Kidney epithelial cell (primary cell): ENCODE measurements around the gene ADRA2B. TPM values are rescaled to one million over a fixed set of nuclear protein-coding genes. Genes with fewer than 3 reads are reported as not detected.
A peak's percentile ranks its signal among the peaks of the same experiment; 100 is the strongest.
"Not testable (repeated sequence)": the region's sequence is repeated elsewhere in the genome, so short reads cannot be mapped to it uniquely, and the experiment has no call there.

ENCODE experiments used
- DNase-seq: peaks from one replicate; pipeline ENCODE4 v3.0.0-alpha.2; 2010; ENCODE audit warnings: low read depth
- H3K27me3 ChIP-seq: 2 replicates; pipeline ENCODE4 v1.6.0; 2011; ENCODE audit warnings: low read length; ENCODE audit not compliant: control insufficient read depth, insufficient read depth
- H3K36me3 ChIP-seq: 2 replicates; pipeline ENCODE4 v1.5.1; 2011; ENCODE audit warnings: low read length; ENCODE audit not compliant: control insufficient read depth, insufficient read depth
- H3K4me3 ChIP-seq: 2 replicates; pipeline ENCODE4 v1.5.1; 2011; ENCODE audit warnings: low read depth, mild to moderate bottlenecking, control low read depth, low read length
- total RNA-seq: library from RNA; depleted of rRNA; stranded (reverse); fragments of >200 nt; gene quantifications from 2 replicates; pipeline ENCODE4 v1.2.3, GENCODE V29; 2015
- TF ChIP-seq, protein P1 (sequence below): IDR thresholded peaks from 2 replicates; pipeline ENCODE4 v1.5.1; 2011; ENCODE audit warnings: mild to moderate bottlenecking, moderate library complexity, low read length, control low read depth, inconsistent platforms; ENCODE audit not compliant: insufficient read depth, poor library complexity, severe bottlenecking

The ADRA2B gene
- 0.07 and 0.13 TPM in 2 replicates for total RNA-seq

DNA sequence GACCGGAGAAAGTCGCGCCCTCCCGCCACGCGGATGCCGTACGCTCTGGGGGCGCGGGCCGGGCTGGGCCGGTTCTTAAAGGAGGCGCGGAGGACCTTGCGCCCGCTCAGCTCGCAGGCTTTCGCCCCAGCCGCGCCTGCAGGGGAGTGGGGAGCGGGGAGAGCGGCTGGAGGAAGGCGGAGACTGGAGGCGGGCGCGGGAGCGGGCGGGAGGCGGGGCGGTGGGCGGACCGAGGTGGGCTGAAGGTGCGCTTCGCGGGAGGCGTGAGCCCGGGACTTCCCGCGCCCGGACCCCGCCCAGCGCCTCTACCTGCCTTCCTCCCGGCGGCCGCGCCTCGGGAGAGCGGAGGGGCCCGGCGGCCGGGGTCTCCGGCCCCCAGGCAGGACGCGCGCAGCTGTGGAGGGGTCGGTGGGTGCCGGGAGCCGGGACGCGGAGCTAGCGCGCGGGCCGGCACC lies at the start of gene ADRA2B:
TSS of gene ADRA2B (minus strand) at position 148 of the 455 bp plus-strand sequence. CDS start 422 bp downstream, outside the sequence.
- no peaks in the 10 kb centered on the region for H3K36me3 ChIP-seq
- H3K4me3 ChIP-seq = peak within 1 kb of the TSS; percentile 31
- TF ChIP-seq, protein P1, sequence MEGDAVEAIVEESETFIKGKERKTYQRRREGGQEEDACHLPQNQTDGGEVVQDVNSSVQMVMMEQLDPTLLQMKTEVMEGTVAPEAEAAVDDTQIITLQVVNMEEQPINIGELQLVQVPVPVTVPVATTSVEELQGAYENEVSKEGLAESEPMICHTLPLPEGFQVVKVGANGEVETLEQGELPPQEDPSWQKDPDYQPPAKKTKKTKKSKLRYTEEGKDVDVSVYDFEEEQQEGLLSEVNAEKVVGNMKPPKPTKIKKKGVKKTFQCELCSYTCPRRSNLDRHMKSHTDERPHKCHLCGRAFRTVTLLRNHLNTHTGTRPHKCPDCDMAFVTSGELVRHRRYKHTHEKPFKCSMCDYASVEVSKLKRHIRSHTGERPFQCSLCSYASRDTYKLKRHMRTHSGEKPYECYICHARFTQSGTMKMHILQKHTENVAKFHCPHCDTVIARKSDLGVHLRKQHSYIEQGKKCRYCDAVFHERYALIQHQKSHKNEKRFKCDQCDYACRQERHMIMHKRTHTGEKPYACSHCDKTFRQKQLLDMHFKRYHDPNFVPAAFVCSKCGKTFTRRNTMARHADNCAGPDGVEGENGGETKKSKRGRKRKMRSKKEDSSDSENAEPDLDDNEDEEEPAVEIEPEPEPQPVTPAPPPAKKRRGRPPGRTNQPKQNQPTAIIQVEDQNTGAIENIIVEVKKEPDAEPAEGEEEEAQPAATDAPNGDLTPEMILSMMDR = no peak
- no peak for DNase-seq
- H3K27me3 ChIP-seq = peaks cover 58% of the 10 kb centered on the region

DNA sequence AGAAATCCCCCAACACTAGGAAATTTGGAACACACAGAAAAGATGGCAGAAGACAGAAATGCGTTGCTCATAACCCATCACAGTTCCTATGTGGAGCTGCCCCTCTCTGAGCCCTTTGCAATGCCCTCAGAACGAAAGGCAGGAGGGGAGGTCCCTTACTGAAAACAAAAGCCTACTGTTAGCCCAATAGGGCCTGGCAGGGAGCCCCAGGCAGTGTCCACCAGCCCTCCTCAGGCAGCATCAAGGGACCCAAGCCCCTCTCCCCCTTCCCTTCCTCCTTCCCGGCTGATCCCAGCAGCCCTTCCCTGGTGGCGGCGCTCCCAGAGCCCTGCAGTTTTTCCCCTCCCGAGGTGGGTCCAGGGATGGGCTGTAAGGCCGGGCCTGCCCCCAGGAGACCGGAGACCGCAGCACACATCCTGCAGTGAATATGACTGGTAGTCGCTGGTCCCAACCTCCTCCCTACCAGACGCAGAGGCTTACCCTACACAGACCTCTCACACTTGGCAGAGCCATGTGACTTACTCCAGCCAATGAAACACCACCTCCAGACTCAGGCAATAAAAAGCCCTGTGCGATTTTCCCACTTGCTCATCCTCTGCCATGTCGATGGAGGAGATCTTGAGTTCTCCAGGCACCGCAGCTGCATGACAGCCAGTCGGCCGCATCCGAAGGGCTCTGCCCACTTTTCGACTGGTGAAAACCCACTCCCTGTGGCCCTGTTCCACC lies 48.3 kb upstream of the ADRA2B start:
- Histone ChIP-seq H3K4me3 (no peak overlapping the region), H3K27me3 (no peaks in the 10 kb centered on the region), H3K36me3 (no peaks in the 10 kb centered on the region)
- no peak for DNase-seq
- TF ChIP-seq, protein P1 = no peak

DNA sequence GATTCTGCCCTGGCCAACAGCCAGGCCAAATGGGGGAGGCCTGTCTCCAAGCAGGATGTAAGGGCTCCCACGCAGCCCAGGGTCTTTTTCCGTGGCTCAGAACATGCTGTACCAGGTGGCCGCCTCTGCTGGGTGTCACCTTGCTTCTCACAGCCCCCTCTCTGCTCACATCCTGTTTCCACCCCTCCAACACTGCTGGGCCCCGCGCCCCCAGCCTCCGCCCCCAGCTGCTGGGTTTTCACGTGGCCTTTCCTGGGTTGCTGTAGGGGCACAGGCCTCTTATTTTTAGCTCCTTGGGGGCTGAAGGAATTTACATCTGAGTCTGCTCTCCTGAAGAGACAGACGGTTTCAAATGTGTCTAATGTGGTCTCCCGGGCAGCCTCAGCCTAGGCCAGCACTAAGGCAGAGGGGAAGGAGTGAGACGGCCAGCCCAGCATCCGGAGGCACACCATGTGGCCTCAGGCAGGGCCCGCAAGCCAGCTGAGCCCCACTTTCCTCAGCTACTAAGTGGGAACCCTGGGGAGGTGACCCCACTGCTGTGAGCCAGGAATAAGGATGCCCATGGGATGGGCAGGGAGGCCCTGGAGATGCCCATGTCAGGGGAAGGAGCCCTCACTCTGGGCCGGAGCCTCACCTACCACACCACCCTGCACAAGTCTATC lies 47.5 kb upstream of the ADRA2B start:
- Histone ChIP-seq H3K36me3 (no peaks in the 10 kb centered on the region), H3K4me3 (no peak overlapping the region), H3K27me3 (peaks cover 3% of the 10 kb centered on the region)
- DNase-seq = no peak
- TF ChIP-seq, protein P1 = no peak

DNA sequence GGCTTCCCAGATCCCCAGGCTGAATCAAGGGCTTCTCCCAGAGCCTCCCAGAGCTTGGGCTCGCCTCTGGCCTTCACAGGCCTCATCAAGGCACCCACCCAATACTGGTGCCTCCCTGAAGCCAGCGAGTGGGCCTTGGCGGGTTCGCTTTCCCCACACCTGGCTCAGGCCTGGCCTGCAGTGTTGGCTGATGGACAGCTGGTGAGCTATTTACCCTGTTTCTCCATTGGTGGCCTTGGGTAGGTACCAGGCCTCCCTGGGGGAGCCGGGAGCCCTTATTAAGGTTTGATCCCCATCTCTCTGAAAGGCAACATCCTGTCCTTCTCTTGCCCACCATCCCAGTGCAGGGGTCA lies 47.0 kb upstream of the ADRA2B start:
- no peak for DNase-seq
- TF ChIP-seq, protein P1 = no peak
- H3K36me3 ChIP-seq = no peaks in the 10 kb centered on the region
- H3K27me3 ChIP-seq = peaks cover 9% of the 10 kb centered on the region
- H3K4me3 ChIP-seq = no peak overlapping the region

DNA sequence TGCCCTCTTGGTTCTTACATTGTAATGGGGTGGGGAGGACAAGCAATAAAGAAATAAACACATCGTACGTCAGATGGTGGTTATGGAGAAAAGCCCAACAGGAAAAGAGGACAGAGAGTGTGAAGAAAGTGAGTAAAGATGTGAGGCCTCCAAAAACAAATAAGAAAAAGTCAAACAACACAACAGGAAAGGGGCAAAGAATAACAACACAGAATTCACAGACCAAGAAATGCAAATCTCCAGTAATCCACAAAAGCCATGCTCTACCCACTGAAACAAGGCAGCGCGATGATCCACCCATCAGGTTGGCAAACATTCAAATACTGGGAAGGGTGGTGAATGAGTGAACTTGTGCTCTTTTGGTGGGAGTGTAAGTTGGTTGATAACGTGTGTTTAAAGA lies 45.5 kb upstream of the ADRA2B start:
- Histone ChIP-seq H3K27me3 (peaks cover 17% of the 10 kb centered on the region), H3K36me3 (no peaks in the 10 kb centered on the region), H3K4me3 (no peak overlapping the region)
- no peak for DNase-seq
- TF ChIP-seq, protein P1 = no peak

DNA sequence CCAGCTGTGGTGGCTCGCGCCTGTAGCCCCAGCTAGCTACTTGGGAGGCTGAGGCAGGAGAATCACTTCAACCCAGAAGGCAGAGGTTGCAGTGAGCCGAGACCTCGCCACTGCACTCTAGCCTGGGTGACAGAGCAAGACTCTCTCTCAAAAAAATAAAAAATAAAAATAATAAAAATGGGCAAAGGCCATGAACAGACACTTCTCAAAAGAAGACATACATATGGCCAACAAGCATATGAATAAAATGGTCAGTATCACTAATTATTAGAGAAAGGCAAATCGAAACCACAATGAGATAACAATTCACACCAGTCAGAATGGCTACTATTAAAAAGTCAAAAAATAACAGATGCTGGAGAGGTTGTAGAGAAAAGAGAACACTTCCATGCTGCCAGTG lies 44.0 kb upstream of the ADRA2B start:
- H3K4me3 ChIP-seq, DNase-seq, H3K36me3 ChIP-seq: not testable (repeated sequence)
- peaks cover 22% of the 10 kb centered on the region for H3K27me3 ChIP-seq
